ENCODE data around the gene CALD1.

DNA sequence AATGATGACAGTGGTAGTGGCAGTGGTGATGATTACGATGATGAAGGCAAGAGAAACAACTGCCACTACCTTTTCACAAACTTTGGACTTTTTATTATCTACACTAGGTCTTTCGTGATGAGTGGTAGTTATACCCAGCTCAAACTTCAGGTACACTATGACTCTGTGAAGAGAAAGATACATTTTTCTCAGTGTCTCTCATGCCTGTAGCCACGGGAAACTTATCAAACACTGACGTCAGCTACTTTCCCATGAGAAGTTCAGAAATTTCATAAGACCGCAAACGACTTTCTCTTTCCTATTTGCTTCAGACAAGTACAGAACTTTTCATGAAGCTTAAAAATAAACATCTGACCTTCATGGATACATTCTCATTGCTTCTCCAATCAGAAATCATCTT is 57.0 kb downstream of the CALD1 start:
- TF ChIP-seq EP300 (IDR thresholded peaks at IDR 0.05) (no peak), POLR2AphosphoS5 (IDR thresholded peaks at IDR 0.05) (peak; percentile 74)
- TF ChIP-seq, protein P1, sequence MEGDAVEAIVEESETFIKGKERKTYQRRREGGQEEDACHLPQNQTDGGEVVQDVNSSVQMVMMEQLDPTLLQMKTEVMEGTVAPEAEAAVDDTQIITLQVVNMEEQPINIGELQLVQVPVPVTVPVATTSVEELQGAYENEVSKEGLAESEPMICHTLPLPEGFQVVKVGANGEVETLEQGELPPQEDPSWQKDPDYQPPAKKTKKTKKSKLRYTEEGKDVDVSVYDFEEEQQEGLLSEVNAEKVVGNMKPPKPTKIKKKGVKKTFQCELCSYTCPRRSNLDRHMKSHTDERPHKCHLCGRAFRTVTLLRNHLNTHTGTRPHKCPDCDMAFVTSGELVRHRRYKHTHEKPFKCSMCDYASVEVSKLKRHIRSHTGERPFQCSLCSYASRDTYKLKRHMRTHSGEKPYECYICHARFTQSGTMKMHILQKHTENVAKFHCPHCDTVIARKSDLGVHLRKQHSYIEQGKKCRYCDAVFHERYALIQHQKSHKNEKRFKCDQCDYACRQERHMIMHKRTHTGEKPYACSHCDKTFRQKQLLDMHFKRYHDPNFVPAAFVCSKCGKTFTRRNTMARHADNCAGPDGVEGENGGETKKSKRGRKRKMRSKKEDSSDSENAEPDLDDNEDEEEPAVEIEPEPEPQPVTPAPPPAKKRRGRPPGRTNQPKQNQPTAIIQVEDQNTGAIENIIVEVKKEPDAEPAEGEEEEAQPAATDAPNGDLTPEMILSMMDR (IDR thresholded peaks at IDR 0.05): no peak
